ENCODE data around the gene RNPC3. TPM values are rescaled to one million over a fixed set of nuclear protein-coding genes. Genes with fewer than 3 reads are reported as not detected.

Gene RNPC3
- total RNA-seq, 1 experiment from 2014 or later, result 16.4 TPM

- POLR2A ChIA-PET, result no interaction called here
- H3K27ac Mint-ChIP-seq, result no peak overlapping the region
- TF ChIP-seq, protein P1, sequence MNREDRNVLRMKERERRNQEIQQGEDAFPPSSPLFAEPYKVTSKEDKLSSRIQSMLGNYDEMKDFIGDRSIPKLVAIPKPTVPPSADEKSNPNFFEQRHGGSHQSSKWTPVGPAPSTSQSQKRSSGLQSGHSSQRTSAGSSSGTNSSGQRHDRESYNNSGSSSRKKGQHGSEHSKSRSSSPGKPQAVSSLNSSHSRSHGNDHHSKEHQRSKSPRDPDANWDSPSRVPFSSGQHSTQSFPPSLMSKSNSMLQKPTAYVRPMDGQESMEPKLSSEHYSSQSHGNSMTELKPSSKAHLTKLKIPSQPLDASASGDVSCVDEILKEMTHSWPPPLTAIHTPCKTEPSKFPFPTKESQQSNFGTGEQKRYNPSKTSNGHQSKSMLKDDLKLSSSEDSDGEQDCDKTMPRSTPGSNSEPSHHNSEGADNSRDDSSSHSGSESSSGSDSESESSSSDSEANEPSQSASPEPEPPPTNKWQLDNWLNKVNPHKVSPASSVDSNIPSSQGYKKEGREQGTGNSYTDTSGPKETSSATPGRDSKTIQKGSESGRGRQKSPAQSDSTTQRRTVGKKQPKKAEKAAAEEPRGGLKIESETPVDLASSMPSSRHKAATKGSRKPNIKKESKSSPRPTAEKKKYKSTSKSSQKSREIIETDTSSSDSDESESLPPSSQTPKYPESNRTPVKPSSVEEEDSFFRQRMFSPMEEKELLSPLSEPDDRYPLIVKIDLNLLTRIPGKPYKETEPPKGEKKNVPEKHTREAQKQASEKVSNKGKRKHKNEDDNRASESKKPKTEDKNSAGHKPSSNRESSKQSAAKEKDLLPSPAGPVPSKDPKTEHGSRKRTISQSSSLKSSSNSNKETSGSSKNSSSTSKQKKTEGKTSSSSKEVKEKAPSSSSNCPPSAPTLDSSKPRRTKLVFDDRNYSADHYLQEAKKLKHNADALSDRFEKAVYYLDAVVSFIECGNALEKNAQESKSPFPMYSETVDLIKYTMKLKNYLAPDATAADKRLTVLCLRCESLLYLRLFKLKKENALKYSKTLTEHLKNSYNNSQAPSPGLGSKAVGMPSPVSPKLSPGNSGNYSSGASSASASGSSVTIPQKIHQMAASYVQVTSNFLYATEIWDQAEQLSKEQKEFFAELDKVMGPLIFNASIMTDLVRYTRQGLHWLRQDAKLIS (CRISPR knock-in tag; IDR thresholded peaks at IDR 0.05; ENCODE audit: borderline replicate concordance), result no peak
- TF ChIP-seq ZMAT4 (CRISPR knock-in tag; IDR thresholded peaks at IDR 0.05) (no peak), SP1 (CRISPR knock-in tag; conservative IDR thresholded peaks at IDR 0.05) (no peak), AR (CRISPR knock-in tag; IDR thresholded peaks at IDR 0.05) (no peak), CBFB (CRISPR knock-in tag; IDR thresholded peaks at IDR 0.05; ENCODE audit: low read depth) (no peak), ZNF423 (CRISPR knock-in tag; IDR thresholded peaks at IDR 0.05) (no peak), CDX4 (CRISPR knock-in tag; IDR thresholded peaks at IDR 0.05; ENCODE audit: borderline replicate concordance) (no peak), ZBTB21 (CRISPR knock-in tag; IDR thresholded peaks at IDR 0.05; ENCODE audit: borderline replicate concordance) (no peak), JAZF1 (CRISPR knock-in tag; IDR thresholded peaks at IDR 0.05) (no peak), CREB1 (CRISPR knock-in tag; IDR thresholded peaks at IDR 0.05) (no peak)
- TF ChIP-seq, protein P2, sequence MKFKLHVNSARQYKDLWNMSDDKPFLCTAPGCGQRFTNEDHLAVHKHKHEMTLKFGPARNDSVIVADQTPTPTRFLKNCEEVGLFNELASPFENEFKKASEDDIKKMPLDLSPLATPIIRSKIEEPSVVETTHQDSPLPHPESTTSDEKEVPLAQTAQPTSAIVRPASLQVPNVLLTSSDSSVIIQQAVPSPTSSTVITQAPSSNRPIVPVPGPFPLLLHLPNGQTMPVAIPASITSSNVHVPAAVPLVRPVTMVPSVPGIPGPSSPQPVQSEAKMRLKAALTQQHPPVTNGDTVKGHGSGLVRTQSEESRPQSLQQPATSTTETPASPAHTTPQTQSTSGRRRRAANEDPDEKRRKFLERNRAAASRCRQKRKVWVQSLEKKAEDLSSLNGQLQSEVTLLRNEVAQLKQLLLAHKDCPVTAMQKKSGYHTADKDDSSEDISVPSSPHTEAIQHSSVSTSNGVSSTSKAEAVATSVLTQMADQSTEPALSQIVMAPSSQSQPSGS (CRISPR knock-in tag; IDR thresholded peaks at IDR 0.05; ENCODE audit: borderline replicate concordance, low read depth), result no peak
- TF ChIP-seq, protein P3, sequence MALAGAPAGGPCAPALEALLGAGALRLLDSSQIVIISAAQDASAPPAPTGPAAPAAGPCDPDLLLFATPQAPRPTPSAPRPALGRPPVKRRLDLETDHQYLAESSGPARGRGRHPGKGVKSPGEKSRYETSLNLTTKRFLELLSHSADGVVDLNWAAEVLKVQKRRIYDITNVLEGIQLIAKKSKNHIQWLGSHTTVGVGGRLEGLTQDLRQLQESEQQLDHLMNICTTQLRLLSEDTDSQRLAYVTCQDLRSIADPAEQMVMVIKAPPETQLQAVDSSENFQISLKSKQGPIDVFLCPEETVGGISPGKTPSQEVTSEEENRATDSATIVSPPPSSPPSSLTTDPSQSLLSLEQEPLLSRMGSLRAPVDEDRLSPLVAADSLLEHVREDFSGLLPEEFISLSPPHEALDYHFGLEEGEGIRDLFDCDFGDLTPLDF (CRISPR knock-in tag; IDR thresholded peaks at IDR 0.05), result no peak
- H3K4me1 Mint-ChIP-seq, result no peaks in the 10 kb centered on the region
- no peak for ATAC-seq
- peaks cover 21% of the 10 kb centered on the region for H3K9me3 Mint-ChIP-seq
- H3K36me3 Mint-ChIP-seq, result peaks cover 16% of the 10 kb centered on the region
- CTCF ChIA-PET, result no interaction called here
- no peak overlapping the region for H3K4me3 Mint-ChIP-seq
- no peak for DNase-seq (ENCODE audit: low spot score)
- peaks cover 3% of the 10 kb centered on the region; the same call in 1 of the 2 replicates for H3K27me3 Mint-ChIP-seq (ENCODE audit: low read depth)
These were observed 58.4 kb downstream of the RNPC3 start for GRCh38 chr1:103583887-103584286.

GRCh38 chr1:103584537-103584936, 59.0 kb downstream of the RNPC3 start:
- ATAC-seq (no peak), DNase-seq (ENCODE audit: low spot score) (no peak)
- Mint-ChIP-seq H3K27ac (no peak overlapping the region), H3K9me3 (peaks cover 28% of the 10 kb centered on the region), H3K36me3 (peaks cover 21% of the 10 kb centered on the region), H3K4me1 (no peaks in the 10 kb centered on the region), H3K27me3 (ENCODE audit: low read depth) (peaks cover 3% of the 10 kb centered on the region; the same call in 1 of the 2 replicates), H3K4me3 (no peak overlapping the region)
- CTCF ChIA-PET, result no interaction called here
- POLR2A ChIA-PET, result no interaction called here
- TF ChIP-seq SP1 (CRISPR knock-in tag; conservative IDR thresholded peaks at IDR 0.05), result no peak
- no peak for TF ChIP-seq FOXJ3 (CRISPR knock-in tag; IDR thresholded peaks at IDR 0.05; ENCODE audit: borderline replicate concordance)
- no peak for TF ChIP-seq ZBTB21 (CRISPR knock-in tag; IDR thresholded peaks at IDR 0.05; ENCODE audit: borderline replicate concordance)
- TF ChIP-seq MXD4 (CRISPR knock-in tag; IDR thresholded peaks at IDR 0.05; ENCODE audit: borderline replicate concordance), result no peak
- TF ChIP-seq ZSCAN18 (CRISPR knock-in tag; IDR thresholded peaks at IDR 0.05), result no peak
- TF ChIP-seq SMAD3 (CRISPR knock-in tag; IDR thresholded peaks at IDR 0.05; ENCODE audit: borderline replicate concordance), result no peak
- TF ChIP-seq CREM (CRISPR knock-in tag; IDR thresholded peaks at IDR 0.05), result no peak
- TF ChIP-seq, protein P4, sequence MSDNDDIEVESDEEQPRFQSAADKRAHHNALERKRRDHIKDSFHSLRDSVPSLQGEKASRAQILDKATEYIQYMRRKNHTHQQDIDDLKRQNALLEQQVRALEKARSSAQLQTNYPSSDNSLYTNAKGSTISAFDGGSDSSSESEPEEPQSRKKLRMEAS (CRISPR knock-in tag; IDR thresholded peaks at IDR 0.05), result no peak
- TF ChIP-seq JUN (CRISPR knock-in tag; IDR thresholded peaks at IDR 0.05), result no peak
- no peak for TF ChIP-seq PRRX2 (CRISPR knock-in tag; IDR thresholded peaks at IDR 0.05)
- TF ChIP-seq, protein P5, sequence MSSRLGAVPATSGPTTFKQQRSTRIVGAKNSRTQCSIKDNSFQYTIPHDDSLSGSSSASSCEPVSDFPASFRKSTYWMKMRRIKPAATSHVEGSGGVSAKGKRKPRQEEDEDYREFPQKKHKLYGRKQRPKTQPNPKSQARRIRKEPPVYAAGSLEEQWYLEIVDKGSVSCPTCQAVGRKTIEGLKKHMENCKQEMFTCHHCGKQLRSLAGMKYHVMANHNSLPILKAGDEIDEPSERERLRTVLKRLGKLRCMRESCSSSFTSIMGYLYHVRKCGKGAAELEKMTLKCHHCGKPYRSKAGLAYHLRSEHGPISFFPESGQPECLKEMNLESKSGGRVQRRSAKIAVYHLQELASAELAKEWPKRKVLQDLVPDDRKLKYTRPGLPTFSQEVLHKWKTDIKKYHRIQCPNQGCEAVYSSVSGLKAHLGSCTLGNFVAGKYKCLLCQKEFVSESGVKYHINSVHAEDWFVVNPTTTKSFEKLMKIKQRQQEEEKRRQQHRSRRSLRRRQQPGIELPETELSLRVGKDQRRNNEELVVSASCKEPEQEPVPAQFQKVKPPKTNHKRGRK (CRISPR knock-in tag; IDR thresholded peaks at IDR 0.05; ENCODE audit: borderline replicate concordance), result no peak
- TF ChIP-seq ZNF232 (CRISPR knock-in tag; IDR thresholded peaks at IDR 0.05), result no peak
